Activated CD8-positive, alpha-beta memory T cell treated with anti-CD3 and anti-CD28 coated beads, Interleukin-2, amount 50 U/mL, for 4 hours (primary cell): ENCODE results near the gene STOX1.
A peak's percentile ranks its signal among the peaks of the same experiment; 100 is the strongest.
"Not testable (repeated sequence)": the region's sequence is repeated elsewhere in the genome, so short reads cannot be mapped to it uniquely, and the experiment has no call there.

Experiments used
- DNase-seq: peaks from one replicate; pipeline ENCODE4 v3.0.0-alpha.2; 2020

Gene STOX1

GRCh38 chr10:68899186-68899745 lies 71.9 kb downstream of the STOX1 start:
- DNase-seq, result no peak

- no peak for DNase-seq
Observed at GRCh38 chr10:68900427-68901104, 73.2 kb downstream of the STOX1 start.

GRCh38 chr10:68901105-68901927 lies 74.0 kb downstream of the STOX1 start, which contains the start of gene DDX50:
Gene DDX50, plus strand, starts transcription at chr10:68901315. Its CDS starts 70 bp downstream, at chr10:68901385.
- DNase-seq, result peak; percentile 94

GRCh38 chr10:68902382-68902781 lies 75.1 kb downstream of the STOX1 start:
- DNase-seq, result no peak

- DNase-seq, result no peak
Observed at GRCh38 chr10:68924593-68924992, 97.3 kb downstream of the STOX1 start.

GRCh38 chr10:68925489-68925888 lies 98.2 kb downstream of the STOX1 start:
- no peak for DNase-seq

- not testable (repeated sequence) for DNase-seq
Observed at GRCh38 chr10:68929157-68929556, 101.8 kb downstream of the STOX1 start.

- DNase-seq, result not testable (repeated sequence)
Observed at GRCh38 chr10:68929888-68930287, 102.6 kb downstream of the STOX1 start.

- DNase-seq, result not testable (repeated sequence)
Observed at GRCh38 chr10:68932860-68933259, 105.5 kb downstream of the STOX1 start.

GRCh38 chr10:68934994-68935393 lies 107.7 kb downstream of the STOX1 start:
- DNase-seq, result no peak

- DNase-seq, result no peak
Observed at GRCh38 chr10:68938117-68938516, 110.8 kb downstream of the STOX1 start.

GRCh38 chr10:68938884-68939283 lies 111.6 kb downstream of the STOX1 start:
- DNase-seq, result no peak

GRCh38 chr10:68940917-68941316 lies 113.6 kb downstream of the STOX1 start:
- not testable (repeated sequence) for DNase-seq
